SJCRH30 (cell line): ENCODE results near the gene DCLK2. TPM values are rescaled to one million over a fixed set of nuclear protein-coding genes. Genes with fewer than 3 reads are reported as not detected.

Experiments used
- DNase-seq, 2 experiments: peaks; one replicate each; pipeline ENCODE4 v3.0.0-alpha.2; 2015 to 2020
- H3K27ac ChIP-seq: fragments of 250-450 bp; sonication (Bioruptor Pico); 2 replicates; pipeline ENCODE4 v1.5.1; 2020; ENCODE audit warnings: mild to moderate bottlenecking, moderate library complexity
- H3K27me3 ChIP-seq: fragments of 250-450 bp; sonication (Bioruptor Pico); 2 replicates; pipeline ENCODE4 v1.5.1; 2020; ENCODE audit warnings: mild to moderate bottlenecking, moderate library complexity
- H3K36me3 ChIP-seq: fragments of 250-450 bp; sonication (Bioruptor Pico); 2 replicates; pipeline ENCODE4 v1.5.1; 2020; ENCODE audit warnings: mild to moderate bottlenecking, moderate library complexity
- H3K4me1 ChIP-seq: fragments of 250-450 bp; sonication (Bioruptor Pico); 2 replicates; pipeline ENCODE4 v1.5.1; 2020; ENCODE audit warnings: mild to moderate bottlenecking, moderate library complexity
- H3K4me3 ChIP-seq: fragments of 250-450 bp; sonication (Bioruptor Pico); 2 replicates; pipeline ENCODE4 v1.5.1; 2020; ENCODE audit warnings: mild to moderate bottlenecking, moderate library complexity
- H3K9me3 ChIP-seq: fragments of 250-450 bp; sonication (Bioruptor Pico); replicated peaks from 2 replicates; pipeline ENCODE4 v1.5.1; 2020; ENCODE audit warnings: mild to moderate bottlenecking, moderate library complexity
- total RNA-seq: library from RNA; depleted of rRNA; stranded (reverse); fragments of >200 nt; shearing (Covaris generic); gene quantifications from 2 replicates; pipeline ENCODE4 v1.2.3, GENCODE V29; 2014

DCLK2 gene
- total RNA-seq, 1 experiment from 2014 or later = 5.7 TPM

DNA sequence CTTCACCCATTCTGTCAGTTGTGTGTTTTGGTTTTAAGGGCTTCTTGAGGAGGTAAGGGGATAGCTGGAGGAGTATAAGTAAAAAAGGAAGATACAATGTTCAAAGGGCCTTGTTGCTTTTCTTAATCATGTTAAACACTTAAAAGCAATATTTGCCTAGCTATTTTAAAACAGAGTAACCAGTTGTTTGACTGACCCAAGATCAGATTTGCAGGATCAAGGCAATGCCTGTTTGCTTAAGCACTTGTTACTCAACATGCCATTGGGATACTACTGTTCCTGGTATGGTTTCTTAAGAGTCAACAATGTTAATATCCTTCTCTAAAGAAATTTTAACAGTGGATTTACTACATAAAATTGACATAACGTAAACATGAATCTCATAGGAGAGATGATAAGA is 2.6 kb downstream of the DCLK2 start:
- DNase-seq = no peak
- no peak overlapping the region for H3K4me3 ChIP-seq
- no peak overlapping the region for H3K27ac ChIP-seq

GRCh38 chr4:150082241-150082640 is 4.0 kb downstream of the DCLK2 start:
- Histone ChIP-seq H3K9me3 (no peaks in the 10 kb centered on the region), H3K27me3 (no peaks in the 10 kb centered on the region), H3K27ac (no peak overlapping the region), H3K4me3 (no peak overlapping the region), H3K4me1 (no peaks in the 10 kb centered on the region), H3K36me3 (no peaks in the 10 kb centered on the region)
- DNase-seq = no peak

More for the DNA sequence above, 2.6 kb downstream of the DCLK2 start:
- no peaks in the 10 kb centered on the region for H3K27me3 ChIP-seq
- H3K36me3 ChIP-seq = no peaks in the 10 kb centered on the region
- no peaks in the 10 kb centered on the region for H3K9me3 ChIP-seq
- H3K4me1 ChIP-seq = no peaks in the 10 kb centered on the region

DNA sequence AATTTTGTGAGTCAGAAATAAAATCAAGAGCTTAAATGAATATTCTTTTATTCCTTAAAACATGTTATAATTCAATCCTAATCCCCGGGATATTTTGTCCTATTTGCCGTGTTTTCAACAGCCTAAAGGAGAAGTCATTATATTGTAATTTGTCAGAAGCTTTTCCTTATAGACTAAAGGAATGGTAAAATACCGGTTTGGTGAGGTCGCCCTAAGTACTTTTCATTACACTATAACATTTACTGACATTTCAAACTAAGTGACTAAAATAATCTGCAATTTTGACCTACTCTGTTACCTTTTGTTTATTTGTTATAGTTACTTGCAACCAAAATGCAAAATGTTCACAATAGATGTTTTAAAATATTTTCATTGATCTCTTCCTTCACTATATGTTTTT is 8.8 kb downstream of the DCLK2 start:
- no peaks in the 10 kb centered on the region for H3K9me3 ChIP-seq
- no peaks in the 10 kb centered on the region for H3K4me1 ChIP-seq
- H3K4me3 ChIP-seq = no peak overlapping the region
- H3K27me3 ChIP-seq = no peaks in the 10 kb centered on the region
- H3K36me3 ChIP-seq = no peaks in the 10 kb centered on the region
- no peak overlapping the region for H3K27ac ChIP-seq
- no peak for DNase-seq

DNA sequence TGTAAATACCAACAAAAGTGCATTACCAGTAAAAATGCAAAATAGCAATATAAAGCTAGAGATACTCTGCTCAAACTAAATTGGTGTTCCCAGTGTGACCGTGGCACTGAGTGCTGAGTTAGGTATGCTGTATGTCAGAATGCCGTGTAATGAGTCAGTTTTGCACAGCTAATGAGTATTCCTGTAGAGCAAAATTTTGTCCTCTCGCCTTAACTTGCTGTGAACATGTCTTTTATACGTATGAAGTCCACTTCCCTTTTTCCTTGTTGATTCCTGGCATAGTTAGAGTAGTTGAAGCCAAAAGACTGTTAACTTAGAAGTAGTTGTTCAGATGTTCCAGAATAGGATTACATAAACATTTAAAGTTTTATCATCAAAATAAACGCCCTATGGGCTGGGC is 11.5 kb downstream of the DCLK2 start:
- DNase-seq = no peak

GRCh38 chr4:150090836-150091235 is 12.6 kb downstream of the DCLK2 start:
- Histone ChIP-seq H3K4me3 (no peak overlapping the region), H3K36me3 (no peaks in the 10 kb centered on the region), H3K27ac (no peak overlapping the region), H3K4me1 (0 out of 2 replicates have a peak, but pooled peaks cover under 1% of the 10 kb centered on the region), H3K27me3 (no peaks in the 10 kb centered on the region), H3K9me3 (no peaks in the 10 kb centered on the region)
- DNase-seq = no peak

More for the DNA sequence above, 11.5 kb downstream of the DCLK2 start:
- no peak overlapping the region for H3K27ac ChIP-seq
- H3K9me3 ChIP-seq = no peaks in the 10 kb centered on the region
- no peaks in the 10 kb centered on the region for H3K4me1 ChIP-seq
- H3K4me3 ChIP-seq = no peak overlapping the region
- H3K27me3 ChIP-seq = no peaks in the 10 kb centered on the region
- no peaks in the 10 kb centered on the region for H3K36me3 ChIP-seq

DNA sequence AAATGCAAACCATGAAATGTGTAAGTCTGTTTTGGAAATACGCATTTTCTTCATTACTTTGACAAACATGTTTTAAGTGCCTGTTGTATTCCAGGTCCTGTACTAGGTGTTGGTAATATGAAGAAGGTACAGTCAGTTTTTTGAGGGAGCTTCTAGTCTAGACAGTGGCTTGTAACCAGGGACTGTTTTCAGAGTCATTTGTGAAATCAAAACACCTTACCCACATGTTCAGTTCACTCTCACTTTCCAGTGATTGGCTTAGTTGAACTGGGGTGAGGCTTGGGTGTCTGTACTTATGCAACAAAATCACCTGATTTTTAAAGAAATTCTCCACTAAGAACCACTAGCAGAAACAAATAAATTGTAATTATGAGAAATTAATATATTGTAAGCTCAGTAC is 16.4 kb downstream of the DCLK2 start:
- Histone ChIP-seq H3K4me3 (no peak overlapping the region), H3K36me3 (no peaks in the 10 kb centered on the region), H3K27me3 (no peaks in the 10 kb centered on the region), H3K27ac (no peak overlapping the region), H3K9me3 (no peaks in the 10 kb centered on the region), H3K4me1 (0 out of 2 replicates have a peak, but pooled peaks cover 3% of the 10 kb centered on the region)
- no peak for DNase-seq

DNA sequence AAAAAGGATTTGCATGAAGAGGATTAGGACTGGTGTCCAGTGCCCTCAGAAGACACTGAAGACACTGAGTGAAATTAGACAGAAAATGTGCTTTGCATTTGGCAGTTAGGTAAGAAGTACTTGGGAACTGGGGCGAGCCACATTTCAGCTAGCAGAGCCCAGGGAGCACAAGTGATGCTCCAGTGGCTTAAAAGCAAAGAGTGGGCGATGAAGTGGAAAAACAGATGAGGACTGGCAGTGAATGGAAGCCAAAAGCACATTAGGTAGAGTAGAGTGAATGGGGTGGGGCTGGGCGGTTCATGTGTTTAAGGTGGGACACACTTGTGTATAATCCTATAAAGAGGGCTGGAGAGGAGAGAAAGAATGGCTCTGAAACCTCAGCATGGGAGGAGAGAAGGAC is 18.4 kb downstream of the DCLK2 start:
- no peak overlapping the region for H3K4me3 ChIP-seq
- H3K36me3 ChIP-seq = no peaks in the 10 kb centered on the region
- H3K27ac ChIP-seq = no peak overlapping the region
- no peaks in the 10 kb centered on the region for H3K27me3 ChIP-seq
- DNase-seq = no peak
- 0 out of 2 replicates have a peak, but pooled peaks cover 3% of the 10 kb centered on the region for H3K4me1 ChIP-seq
- H3K9me3 ChIP-seq = no peaks in the 10 kb centered on the region

DNA sequence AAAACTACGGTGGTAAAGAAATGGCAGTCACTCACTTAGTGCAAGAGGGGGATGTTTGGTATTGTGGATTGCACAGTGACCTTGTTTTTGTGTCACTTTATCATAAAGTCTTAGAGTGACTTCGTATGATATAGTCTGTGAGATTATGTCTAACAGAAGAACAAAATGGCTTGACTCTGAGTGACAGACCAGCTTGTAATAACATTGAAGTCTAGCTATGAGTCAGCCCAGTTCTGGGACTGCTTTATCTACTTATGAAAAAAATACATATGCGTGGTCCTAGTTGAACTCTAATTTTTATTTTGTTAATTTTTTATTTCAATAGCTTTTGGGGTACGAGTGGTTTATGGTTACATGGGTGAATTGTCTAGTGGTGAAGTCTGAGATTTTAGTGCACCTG is 20.0 kb downstream of the DCLK2 start:
- no peaks in the 10 kb centered on the region for H3K9me3 ChIP-seq
- DNase-seq = no peak
- H3K36me3 ChIP-seq = no peaks in the 10 kb centered on the region
- H3K4me1 ChIP-seq = 0 out of 2 replicates have a peak, but pooled peaks cover 3% of the 10 kb centered on the region
- H3K4me3 ChIP-seq = no peak overlapping the region
- H3K27ac ChIP-seq = no peak overlapping the region
- H3K27me3 ChIP-seq = no peaks in the 10 kb centered on the region

DNA sequence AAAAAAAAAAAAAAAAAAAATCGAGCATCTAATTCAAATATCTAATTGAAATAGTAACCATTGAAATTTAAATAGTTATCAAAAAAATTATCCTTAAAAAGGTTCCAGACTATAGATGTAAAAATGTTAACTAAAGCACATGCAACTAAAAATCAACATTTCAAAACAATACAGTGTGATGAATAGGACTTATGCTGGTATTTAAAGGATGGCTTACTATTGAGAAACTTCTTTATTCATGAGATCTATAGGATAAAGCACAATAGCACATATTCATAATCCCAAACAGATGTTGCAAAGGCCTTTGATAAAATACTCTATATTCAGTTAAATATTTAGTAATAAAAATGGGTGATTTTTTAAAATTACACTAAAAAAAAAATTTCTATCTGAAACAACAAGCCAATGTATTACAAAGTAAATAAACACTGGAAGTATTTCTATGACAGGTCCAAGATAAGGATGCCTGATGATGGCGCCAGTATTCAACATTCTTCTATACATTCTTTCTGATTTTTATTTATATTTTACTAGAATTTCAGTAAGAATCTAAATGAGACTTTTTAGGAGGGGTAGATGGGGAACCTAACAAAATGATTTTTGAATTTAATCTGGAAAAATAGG is 26.3 kb downstream of the DCLK2 start:
- no peaks in the 10 kb centered on the region for H3K4me1 ChIP-seq
- no peaks in the 10 kb centered on the region for H3K27me3 ChIP-seq
- no peaks in the 10 kb centered on the region for H3K36me3 ChIP-seq
- no peak overlapping the region for H3K4me3 ChIP-seq
- H3K9me3 ChIP-seq = no peaks in the 10 kb centered on the region
- H3K27ac ChIP-seq = no peak overlapping the region
- no peak for DNase-seq

- H3K36me3 ChIP-seq = no peaks in the 10 kb centered on the region
- H3K27me3 ChIP-seq = no peaks in the 10 kb centered on the region
- no peak overlapping the region for H3K27ac ChIP-seq
- no peaks in the 10 kb centered on the region for H3K9me3 ChIP-seq
- no peaks in the 10 kb centered on the region for H3K4me1 ChIP-seq
- no peak for DNase-seq
- H3K4me3 ChIP-seq = no peak overlapping the region
Measured at GRCh38 chr4:150106886-150107285, 28.6 kb downstream of the DCLK2 start.

DNA sequence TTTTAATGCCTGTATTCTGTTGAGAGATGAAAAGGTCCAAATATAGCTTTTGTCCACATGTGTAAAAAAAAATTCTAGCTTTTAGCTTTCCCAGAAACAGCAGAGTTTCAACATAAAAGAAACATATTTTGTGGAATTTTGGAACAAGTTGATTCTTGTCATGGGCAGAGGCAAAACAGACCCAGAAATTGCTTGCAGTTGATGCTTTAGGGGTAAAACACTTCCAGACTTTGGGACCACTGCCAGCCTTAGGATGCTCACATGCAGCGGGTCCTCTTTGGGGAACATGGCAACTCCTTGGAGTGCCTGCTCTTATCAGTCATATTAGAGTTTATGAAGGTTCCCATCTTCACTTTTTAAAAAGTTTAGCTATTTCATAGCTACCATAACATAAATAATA is 30.4 kb downstream of the DCLK2 start:
- H3K4me1 ChIP-seq = no peaks in the 10 kb centered on the region
- H3K27me3 ChIP-seq = no peaks in the 10 kb centered on the region
- no peak for DNase-seq
- no peaks in the 10 kb centered on the region for H3K36me3 ChIP-seq
- H3K27ac ChIP-seq = no peak overlapping the region
- no peaks in the 10 kb centered on the region for H3K9me3 ChIP-seq
- no peak overlapping the region for H3K4me3 ChIP-seq

DNA sequence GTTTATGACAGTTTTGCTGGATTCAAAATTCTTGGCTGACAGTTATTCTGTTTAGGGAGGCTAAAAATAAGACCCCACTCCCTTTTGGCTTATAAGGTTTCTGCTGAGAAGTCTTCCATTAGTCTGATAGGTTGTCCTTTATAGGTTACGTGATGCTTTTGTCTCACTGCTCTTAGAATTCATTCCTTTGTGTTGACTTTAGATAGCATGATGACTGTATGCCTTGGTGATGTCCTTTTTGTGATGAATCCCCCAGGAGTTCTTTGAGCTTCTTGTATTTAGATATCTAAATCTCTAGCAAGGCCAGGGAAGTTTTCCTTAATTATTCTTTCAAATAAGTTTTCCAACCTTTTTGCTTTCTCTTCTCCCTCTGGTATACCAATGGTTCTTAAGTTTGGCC is 36.4 kb downstream of the DCLK2 start:
- H3K27ac ChIP-seq = no peak overlapping the region
- H3K4me3 ChIP-seq = no peak overlapping the region
- 0 out of 2 replicates have a peak, but pooled peaks cover 3% of the 10 kb centered on the region for H3K4me1 ChIP-seq
- H3K9me3 ChIP-seq = no peaks in the 10 kb centered on the region
- DNase-seq = no peak
- H3K36me3 ChIP-seq = no peaks in the 10 kb centered on the region
- H3K27me3 ChIP-seq = no peaks in the 10 kb centered on the region

GRCh38 chr4:150115851-150116250 is 37.6 kb downstream of the DCLK2 start:
- Histone ChIP-seq H3K36me3 (no peaks in the 10 kb centered on the region), H3K4me3 (no peak overlapping the region), H3K9me3 (no peaks in the 10 kb centered on the region), H3K4me1 (0 out of 2 replicates have a peak, but pooled peaks cover 3% of the 10 kb centered on the region), H3K27ac (no peak overlapping the region), H3K27me3 (no peaks in the 10 kb centered on the region)
- DNase-seq = no peak

DNA sequence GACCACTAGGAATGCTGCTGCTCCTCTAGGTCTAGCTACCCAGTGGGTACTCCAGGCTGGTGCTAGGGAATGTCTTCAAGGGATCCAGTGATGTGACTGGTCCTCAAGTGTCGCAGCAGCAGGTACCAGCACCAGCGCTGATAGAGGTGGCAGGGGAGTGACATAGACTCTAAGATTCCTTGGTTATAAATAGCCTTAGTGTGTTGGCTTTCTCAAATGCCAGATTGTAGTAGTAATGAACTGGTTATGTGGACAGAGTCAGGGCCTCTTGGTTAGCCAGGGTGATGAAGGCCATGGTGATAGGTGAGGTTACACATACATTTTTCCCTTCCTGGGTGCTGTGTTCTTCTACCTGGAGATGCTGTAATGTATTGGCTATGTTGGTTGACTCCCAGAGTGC is 38.3 kb downstream of the DCLK2 start:
- no peak for DNase-seq
- Histone ChIP-seq H3K27me3 (no peaks in the 10 kb centered on the region), H3K4me3 (no peak overlapping the region), H3K4me1 (0 out of 2 replicates have a peak, but pooled peaks cover 3% of the 10 kb centered on the region), H3K36me3 (no peaks in the 10 kb centered on the region), H3K27ac (no peak overlapping the region), H3K9me3 (no peaks in the 10 kb centered on the region)

GRCh38 chr4:150117094-150117493 is 38.8 kb downstream of the DCLK2 start:
- no peak overlapping the region for H3K4me3 ChIP-seq
- H3K27me3 ChIP-seq = no peaks in the 10 kb centered on the region
- no peak overlapping the region for H3K27ac ChIP-seq
- H3K36me3 ChIP-seq = no peaks in the 10 kb centered on the region
- H3K9me3 ChIP-seq = no peaks in the 10 kb centered on the region
- no peak for DNase-seq
- H3K4me1 ChIP-seq = 0 out of 2 replicates have a peak, but pooled peaks cover 3% of the 10 kb centered on the region

DNA sequence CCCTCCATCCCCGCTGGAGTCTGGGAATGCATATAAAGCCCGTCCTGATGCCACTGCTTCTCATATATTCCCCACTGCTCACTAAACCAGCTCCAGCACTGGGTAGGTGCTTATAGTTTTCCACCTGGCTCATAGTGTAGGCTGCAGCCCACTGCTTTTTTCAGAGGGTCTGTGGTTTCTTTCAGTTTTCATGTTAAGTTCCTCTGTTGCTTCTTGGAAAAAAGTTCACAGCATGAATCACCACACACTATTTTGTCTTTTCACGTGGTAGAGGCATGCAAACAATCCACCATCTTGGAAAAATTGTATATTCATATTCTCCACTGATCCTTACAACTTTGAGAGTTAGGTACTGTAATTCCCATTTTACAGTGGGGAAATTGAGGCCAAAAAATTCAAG is 39.4 kb downstream of the DCLK2 start:
- H3K27ac ChIP-seq = no peak overlapping the region

More for the DNA sequence above, 39.4 kb downstream of the DCLK2 start:
- DNase-seq = no peak
- no peak overlapping the region for H3K4me3 ChIP-seq
- no peaks in the 10 kb centered on the region for H3K9me3 ChIP-seq
- H3K36me3 ChIP-seq = no peaks in the 10 kb centered on the region
- no peaks in the 10 kb centered on the region for H3K27me3 ChIP-seq
- H3K4me1 ChIP-seq = 0 out of 2 replicates have a peak, but pooled peaks cover 3% of the 10 kb centered on the region
